GM18951 (cell line): ENCODE data around the gene HNRNPF.

Source experiments
- POLR2A ChIP-seq: IDR thresholded peaks from 4 replicates; pipeline ENCODE4 v1.6.1; 2011; ENCODE audit warnings: mild to moderate bottlenecking; ENCODE audit not compliant: insufficient read length, insufficient read depth; ENCODE audit errors: extremely low read depth
- in situ Hi-C: fragments of 300-500 bp; cut with MboI; formaldehyde crosslinking; loops from one replicate; pipeline ENCODE4 v1.12.0; 2022; ENCODE audit warnings: low sequenced_read_pairs, mixed read lengths, inconsistent platforms; ENCODE audit not compliant: unreplicated experiment

Gene HNRNPF

DNA sequence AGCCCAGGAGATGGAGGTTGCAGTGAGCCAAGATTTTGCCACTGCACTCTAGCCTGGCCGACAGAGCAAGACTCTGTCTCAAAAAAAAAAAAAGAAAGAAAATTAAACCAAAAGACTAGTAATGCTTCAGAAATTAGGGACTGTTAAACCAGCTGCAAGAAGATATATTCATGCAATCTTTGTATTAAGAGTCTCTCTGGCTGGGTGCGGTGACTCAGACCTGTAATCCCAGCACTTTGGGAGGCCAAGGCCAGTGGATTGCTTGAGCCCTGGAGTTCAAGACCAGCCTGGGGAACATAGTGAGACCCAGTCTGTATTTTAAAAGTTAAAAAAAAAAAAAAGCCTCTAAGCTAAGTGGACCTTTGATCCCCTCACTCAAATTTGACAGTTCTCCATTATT is 2.5 kb upstream of the HNRNPF start:
- no peak for TF ChIP-seq POLR2A
- in situ Hi-C loops, result no loop called here

DNA sequence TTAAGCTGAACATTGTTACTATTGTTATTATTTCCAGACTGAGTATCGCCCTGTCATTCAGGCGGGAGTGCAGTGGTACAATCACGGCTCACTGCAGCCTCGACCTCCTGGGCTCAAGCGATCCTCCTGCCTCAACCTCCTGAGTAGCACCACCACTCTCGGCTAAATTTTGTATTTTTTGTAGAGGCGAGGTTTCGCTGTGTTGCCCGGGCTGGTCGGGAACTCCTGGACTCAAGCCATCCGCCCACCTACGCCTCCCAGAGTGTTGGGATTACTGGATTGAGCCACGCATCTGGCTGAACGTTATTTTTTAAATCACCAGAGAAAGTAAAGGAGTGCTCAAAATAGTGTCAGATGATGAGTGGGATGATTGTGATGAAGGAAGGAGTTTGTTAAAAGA is 1.4 kb upstream of the HNRNPF start:
- in situ Hi-C loops, result no loop called here
- peak; percentile 2 for TF ChIP-seq POLR2A

DNA sequence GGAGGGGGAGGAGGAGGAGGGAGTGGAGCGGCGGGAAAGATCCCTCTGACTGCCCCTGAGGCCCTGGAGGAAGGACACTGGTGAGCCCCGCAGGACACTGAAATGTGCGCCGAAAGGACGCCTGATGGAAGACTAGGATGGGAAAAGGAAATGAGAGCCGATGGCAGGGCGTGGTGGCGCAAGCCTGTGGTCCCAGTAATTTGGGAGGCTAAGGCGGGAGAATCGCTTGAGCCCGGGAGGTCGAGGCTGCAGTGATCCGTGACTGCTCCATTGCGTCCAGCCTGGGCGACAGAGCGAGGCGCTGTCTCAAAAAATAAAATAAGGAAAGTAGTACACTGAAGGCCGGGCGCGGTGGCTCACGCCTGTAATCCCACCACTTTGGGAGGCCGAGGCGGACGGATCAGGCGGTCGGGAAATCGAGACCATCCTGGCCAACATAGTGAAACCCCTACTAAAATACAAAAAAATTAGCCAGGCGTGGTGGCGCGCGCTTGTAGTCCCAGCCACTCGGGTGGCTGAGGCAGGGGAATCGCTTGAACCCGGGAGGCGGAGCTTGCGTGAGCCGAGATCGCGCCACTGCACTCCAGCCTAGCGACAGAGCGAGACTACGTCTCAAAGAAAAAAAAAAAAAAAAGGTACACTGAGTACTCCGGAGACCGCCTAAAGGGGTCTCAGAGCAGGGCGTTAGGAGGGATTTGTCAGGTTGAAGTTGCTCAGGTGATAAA is 561 bp upstream of the HNRNPF start:
- in situ Hi-C loops, result no loop called here
- peak; percentile 9 for TF ChIP-seq POLR2A

DNA sequence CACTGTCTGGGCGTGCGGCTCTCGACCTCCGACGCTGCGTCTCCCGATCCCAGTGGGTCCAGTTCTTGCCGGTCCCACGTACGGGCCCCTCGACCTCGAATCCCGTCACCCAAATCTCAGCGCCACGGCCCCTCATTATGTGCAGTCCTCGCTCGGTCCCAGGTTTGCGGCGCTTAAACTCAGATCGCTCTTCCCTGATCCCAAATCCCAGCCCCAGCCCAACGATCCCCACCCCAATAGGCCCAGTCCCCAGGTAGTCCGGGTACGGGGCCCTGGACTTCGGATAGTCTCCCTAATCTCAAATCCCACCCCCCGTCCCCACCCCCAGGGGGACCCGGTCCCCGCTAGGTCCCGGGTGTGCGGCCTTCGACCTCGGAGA is 666 bp downstream of the HNRNPF start:
- in situ Hi-C loops, result no loop called here
- no peak for TF ChIP-seq POLR2A

DNA sequence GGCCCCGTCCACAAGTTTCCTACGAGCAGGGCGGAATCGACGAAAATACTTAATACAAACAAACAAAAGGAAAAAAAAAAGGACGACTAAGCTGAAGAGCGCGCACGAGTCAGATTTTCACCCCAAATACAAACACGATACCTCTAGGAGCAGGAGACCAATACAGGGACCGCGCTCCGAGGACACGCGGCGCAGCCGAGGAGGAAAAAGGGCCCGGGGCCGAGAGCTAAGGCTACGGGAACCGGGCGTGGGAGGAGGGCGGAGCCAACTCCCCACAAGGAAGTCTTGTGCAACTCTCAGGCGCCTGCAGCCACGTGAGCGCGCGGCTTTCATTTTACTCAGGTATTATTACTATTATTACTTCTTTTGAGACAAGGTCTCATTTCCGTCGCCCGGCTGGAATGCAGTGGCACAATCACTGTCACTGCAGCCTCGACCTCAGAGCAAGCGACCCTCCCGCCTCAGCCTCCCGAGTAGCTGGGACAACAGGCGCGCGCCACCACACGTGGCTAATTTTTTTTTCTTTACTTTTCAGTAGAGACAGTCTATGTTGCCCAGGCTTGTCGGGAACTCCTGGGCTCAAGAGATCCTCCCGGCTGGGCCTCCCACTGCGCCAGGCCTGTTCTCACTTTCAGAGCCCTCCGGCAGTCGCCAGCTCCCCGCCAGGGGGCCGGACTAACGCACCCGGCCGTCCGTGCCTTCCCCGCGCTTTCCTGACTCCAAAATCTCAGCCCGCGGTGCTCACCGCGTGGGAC is 1.2 kb downstream of the HNRNPF start:
- TF ChIP-seq POLR2A, result peak; percentile 77
- in situ Hi-C loops, result no loop called here

DNA sequence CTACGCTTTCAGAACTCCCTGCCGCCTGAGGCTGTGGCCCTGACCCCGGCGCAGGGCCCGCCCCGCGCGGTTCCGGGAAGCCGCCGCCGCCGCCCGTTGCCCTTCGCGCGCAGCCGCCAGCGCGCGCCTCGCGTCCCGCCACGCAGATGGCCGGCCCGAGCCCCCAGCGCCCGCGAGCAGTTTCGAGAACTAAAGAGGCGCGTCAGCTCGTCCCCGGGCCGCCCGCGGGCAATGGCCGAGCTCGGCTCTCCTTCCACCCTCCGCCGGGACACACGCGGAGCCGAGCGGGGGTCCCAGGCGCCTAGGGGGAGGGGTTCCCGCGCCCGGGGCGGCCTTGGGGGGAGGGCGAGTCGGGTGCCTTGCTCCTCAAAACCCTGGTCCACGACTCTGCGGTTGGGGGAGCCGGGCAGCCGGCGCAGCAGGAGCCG is 1.8 kb downstream of the HNRNPF start:
- in situ Hi-C loops, result no loop called here

DNA sequence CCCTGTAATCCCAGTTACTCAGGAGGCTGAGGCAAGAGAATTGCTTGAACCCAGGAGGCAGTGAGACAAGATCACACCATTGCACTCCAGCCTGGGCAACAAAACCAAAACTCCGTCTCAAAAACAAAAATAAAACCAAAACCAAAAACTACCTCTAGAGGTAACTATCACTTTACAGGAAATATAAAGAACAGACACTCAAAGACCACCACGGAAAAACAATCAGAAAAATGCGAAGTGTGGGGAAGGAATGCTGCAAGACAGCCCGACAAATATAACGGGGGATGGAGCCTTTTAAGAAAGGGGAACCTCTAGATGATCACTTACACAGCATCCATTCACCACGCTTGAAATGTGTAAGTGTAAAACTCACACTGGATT is 4.3 kb downstream of the HNRNPF start:
- no peak for TF ChIP-seq POLR2A
- in situ Hi-C loops, result no loop called here

More for the DNA sequence above, 1.8 kb downstream of the HNRNPF start:
- TF ChIP-seq POLR2A, result no peak

DNA sequence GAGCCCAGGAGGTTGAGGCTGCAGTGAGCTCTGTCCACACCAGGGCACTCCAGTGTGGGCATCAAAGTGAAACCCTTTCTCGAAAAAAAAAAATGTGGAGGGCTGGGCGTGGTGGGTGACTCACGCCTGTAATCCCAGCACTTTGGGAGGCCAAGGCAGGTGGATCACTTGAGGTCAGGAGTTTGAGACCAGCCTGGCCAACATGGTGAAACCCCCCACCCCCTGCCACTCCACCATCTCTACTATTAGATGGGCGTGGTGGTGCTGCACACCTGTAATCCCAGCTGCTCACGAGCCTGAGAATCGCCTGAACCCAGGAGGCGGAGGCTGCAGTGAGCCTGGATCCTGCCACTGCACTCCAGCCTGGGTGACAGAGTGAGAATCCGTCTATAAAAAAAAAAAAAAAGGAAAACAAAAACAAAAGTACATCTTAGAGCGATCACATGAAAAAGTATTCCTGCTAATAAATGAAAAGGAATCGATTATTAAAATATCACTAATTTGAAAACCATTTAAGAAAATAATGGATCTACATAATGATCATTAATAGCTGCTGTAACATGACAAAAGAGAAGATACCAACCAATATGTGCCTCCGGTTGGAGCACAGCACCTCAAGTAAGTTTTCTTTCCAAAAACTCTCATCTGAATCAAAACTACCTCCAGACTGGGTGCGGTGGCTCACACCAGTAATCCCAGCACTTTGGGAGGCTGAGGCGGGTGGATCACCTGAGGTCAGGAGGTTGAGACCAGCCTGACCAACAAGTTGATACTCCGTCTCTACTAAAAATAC is 4.9 kb downstream of the HNRNPF start:
- in situ Hi-C loops, result no loop called here
- no peak for TF ChIP-seq POLR2A

DNA sequence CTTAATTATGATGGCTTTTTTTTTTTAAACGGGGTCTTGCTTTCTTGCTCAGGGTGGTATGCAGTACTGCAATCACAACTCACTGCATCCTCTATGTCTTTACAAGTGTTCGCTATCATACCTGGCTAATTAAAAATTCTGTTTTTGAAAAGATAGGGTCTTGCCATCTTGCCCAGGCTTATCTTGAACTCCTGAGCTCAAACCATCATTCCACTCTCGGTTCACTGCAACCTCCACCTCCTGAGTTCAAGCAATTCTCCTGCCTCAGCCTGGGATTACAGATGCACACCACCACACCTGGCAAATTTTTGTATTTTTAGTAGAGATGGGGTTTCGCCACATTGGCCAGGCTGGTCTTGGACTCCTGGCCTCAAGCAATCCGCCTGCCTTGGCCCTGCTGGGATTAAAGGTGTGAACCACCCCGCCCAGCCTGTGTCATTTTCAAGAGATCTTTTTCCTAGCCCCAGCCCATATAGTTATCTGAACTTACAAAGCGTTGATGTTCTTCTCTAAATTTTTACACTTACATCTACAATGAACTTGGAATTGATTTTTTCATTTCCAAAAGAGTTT is 6.0 kb downstream of the HNRNPF start:
- in situ Hi-C loops, result no loop called here
- TF ChIP-seq POLR2A, result no peak

DNA sequence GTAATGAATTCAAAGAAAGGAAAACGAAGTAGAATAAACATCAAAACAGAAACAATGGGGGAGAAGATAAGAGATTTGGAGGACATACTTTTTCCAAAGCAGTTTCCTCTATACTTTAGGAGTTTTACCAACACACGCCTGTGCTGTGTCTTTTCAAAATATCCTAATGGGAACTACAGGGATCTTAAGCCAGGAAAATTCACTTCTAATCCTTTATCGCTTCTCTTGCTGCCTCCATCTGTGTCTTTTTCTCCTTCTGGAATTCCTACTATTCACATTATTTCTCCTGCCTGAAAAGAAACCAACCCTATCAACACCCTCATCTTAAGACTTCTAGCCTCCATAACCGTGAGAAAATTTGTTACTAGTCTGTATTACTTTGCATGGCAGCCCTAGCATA is 6.8 kb downstream of the HNRNPF start:
- peak; percentile 31 for TF ChIP-seq POLR2A
- in situ Hi-C loops, result no loop called here

DNA sequence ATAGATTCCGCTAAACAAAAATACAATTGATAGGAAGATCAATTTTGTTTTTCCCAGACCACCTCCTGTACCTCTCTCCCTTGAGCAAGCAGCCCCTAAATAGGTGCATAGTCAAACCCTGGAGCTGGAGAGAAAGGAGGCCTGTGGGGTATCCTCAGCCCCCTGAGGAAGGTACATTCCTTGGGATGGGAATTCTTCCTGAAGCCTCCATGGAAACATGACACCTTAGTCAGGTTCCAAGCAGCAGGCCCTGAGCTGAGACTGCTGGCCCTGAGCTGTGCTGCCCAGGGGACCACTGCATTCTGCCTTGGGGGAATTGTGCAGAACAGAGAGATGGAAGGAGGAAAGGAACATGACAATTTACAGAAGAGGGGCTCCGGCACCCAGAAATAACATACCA is 7.4 kb downstream of the HNRNPF start:
- TF ChIP-seq POLR2A, result no peak
- in situ Hi-C loops, result no loop called here

DNA sequence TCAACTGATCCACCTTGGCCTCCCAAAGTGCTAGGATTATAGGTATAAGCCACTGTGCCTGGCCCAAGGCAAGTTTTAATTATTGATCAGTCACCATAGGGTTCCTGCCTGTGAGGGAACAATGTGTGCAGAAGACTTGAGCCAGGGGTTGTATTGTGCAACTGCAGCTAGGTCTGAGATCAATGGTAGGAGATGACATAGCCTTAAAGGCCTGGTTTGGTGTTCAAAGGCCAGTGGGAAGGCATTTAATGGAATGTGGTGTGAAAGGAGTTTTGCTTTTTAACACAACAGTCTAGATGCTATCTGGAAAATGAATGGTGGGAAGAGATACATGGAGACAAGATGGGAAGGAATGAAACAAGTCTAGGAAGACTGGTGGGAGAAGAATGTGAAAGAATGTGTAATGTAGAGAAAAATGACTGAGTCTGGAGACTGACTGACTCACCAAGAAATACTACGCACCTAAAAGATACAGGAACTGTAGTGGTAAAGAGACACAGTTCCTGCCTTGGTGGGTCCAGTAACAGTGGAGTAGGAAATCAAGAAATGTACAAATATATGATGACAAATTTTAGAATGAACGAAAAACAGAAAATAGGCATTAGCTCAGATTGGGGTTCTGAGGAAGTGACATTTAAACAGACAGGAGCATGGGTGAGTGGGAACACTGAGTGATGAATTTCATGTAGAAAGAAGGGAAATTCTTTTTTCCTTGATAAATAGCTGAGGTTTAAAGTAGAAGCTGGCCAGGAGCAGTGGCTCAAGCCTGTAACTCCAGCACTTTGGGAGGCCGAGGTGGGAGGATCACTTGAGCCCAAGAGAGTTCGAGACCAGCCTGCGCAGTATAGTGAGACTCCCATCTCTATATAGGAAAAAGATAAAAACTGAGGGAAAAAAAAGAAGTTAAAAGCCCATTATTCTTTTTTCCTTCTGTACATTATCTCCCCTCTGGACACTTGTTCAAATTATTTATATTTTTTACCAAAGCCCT is 9.4 kb downstream of the HNRNPF start:
- in situ Hi-C loops, result no loop called here
- TF ChIP-seq POLR2A, result no peak
